ENCODE results near the gene ASTN1. TPM values are rescaled to one million over a fixed set of nuclear protein-coding genes. Genes with fewer than 3 reads are reported as not detected.

ASTN1 gene
- total and polyA plus RNA-seq, 9 of the 15 experiments (the other 6 are each of a cell fraction or from before 2014, with no cell fraction given), result 0.05 to 0.22 (median 0.18) TPM

DNA sequence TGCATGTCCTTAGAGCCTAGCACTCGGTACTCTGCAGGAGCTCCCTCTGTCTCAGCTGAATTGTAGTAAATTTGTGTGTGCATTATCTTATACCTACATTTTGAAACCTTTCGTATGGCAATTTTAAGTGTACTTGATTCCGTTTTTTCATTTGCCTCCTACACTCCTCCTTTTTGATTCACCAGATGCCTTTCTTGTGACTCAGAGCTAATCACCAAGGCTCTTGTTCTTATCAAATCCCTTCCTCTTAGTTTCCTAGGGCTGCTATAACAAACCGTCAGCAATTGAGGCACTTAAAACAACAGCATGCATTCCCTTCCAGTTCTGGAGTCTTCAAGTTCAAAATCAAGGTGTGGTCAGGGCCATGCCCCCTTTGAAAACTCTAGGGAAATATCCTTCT is 261.0 kb downstream of the ASTN1 start:
- ATAC-seq (no peak), FAIRE-seq (no peak), DNase-seq (ENCODE audit: extremely low read depth in 1 of 4, low spot score in 3 of 4) (no peak)
- Histone ChIP-seq H3K4me1 (replicated peaks in 1 of 2; ENCODE audit: control insufficient read depth in 2 of 2, insufficient read depth in 2 of 2, low read length in 2 of 2) (no peaks in the 10 kb centered on the region), H3K4me2 (ENCODE audit: insufficient read depth, low read length) (no peak overlapping the region), H3K4me3 (no peak overlapping the region), H4K20me1 (replicated peaks; ENCODE audit: control insufficient read depth, insufficient read depth, low read length) (0 out of 2 replicates have a peak, but pooled peaks cover 6% of the 10 kb centered on the region), H2AFZ (ENCODE audit: low read depth, low read length) (no peak overlapping the region), H3K9me1 (ENCODE audit: control insufficient read depth, insufficient read depth, low read length) (no peaks in the 10 kb centered on the region), H3K9ac (ENCODE audit: insufficient read depth in 1 of 2, low read depth in 2 of 2, low read length in 2 of 2) (no peak overlapping the region), H3K9me3 (replicated peaks; ENCODE audit: control insufficient read depth, insufficient read depth, low read depth, low read length) (no peaks in the 10 kb centered on the region), H3K27ac (ENCODE audit: extremely low read depth, low read depth, low read length) (no peak overlapping the region), H3K27me3 (ENCODE audit: control insufficient read depth in 2 of 2, insufficient read depth in 2 of 2, low read length in 2 of 2) (peaks cover 13 to 36% of the 10 kb centered on the region in 2 experiments; a peak in 4 of 5 replicates), H3K79me2 (ENCODE audit: control insufficient read depth, insufficient read depth, low read length) (no peaks in the 10 kb centered on the region), H3K36me3 (ENCODE audit: control insufficient read depth, insufficient read depth, low read length) (no peaks in the 10 kb centered on the region)
- intact Hi-C loops (cut with micrococcal nuclease), result no loop called here
- POLR2A ChIA-PET, result interaction anchor here (0.6 kb wide), 1 partner anchor 364 kb away, joined by 5 read pairs; no protein-coding TSS in a partner anchor
- BruUV-seq (replicated peaks), result no TSS peak
- 1% methylated on average over 4 of the region's 4 CpGs for WGBS (ENCODE audit: insufficient coverage, low coverage, missing lambda C conversion rate)
- CTCF ChIA-PET (ENCODE audit: low intra/inter-chr PET ratio), result no interaction called here
- in situ Hi-C loops (cut with MboI), result no loop called here
- TF ChIP-seq NONO (IDR thresholded peaks at IDR 0.05; ENCODE audit: low read depth in 2 of 2, low read length in 1 of 2), result no peak
- TF ChIP-seq NCOA4 (IDR thresholded peaks at IDR 0.05; ENCODE audit: partially characterized antibody), result no peak
- TF ChIP-seq ZNF217 (CRISPR knock-in tag; IDR thresholded peaks at IDR 0.05), result no peak
- TF ChIP-seq ZNF354B (CRISPR knock-in tag; IDR thresholded peaks at IDR 0.05), result no peak
- no peak for TF ChIP-seq ZBTB7A (IDR thresholded peaks at IDR 0.05; ENCODE audit: borderline replicate concordance, control insufficient read depth, low read depth, low read length)
- TF ChIP-seq ZNF124 (CRISPR knock-in tag; IDR thresholded peaks at IDR 0.05), result no peak
- TF ChIP-seq CHD2 (IDR thresholded peaks at IDR 0.05; ENCODE audit: low read depth, low read length), result no peak
- TF ChIP-seq BACH1 (tag; IDR thresholded peaks at IDR 0.05), result no peak
- TF ChIP-seq, protein P1, sequence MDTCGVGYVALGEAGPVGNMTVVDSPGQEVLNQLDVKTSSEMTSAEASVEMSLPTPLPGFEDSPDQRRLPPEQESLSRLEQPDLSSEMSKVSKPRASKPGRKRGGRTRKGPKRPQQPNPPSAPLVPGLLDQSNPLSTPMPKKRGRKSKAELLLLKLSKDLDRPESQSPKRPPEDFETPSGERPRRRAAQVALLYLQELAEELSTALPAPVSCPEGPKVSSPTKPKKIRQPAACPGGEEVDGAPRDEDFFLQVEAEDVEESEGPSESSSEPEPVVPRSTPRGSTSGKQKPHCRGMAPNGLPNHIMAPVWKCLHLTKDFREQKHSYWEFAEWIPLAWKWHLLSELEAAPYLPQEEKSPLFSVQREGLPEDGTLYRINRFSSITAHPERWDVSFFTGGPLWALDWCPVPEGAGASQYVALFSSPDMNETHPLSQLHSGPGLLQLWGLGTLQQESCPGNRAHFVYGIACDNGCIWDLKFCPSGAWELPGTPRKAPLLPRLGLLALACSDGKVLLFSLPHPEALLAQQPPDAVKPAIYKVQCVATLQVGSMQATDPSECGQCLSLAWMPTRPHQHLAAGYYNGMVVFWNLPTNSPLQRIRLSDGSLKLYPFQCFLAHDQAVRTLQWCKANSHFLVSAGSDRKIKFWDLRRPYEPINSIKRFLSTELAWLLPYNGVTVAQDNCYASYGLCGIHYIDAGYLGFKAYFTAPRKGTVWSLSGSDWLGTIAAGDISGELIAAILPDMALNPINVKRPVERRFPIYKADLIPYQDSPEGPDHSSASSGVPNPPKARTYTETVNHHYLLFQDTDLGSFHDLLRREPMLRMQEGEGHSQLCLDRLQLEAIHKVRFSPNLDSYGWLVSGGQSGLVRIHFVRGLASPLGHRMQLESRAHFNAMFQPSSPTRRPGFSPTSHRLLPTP (IDR thresholded peaks at IDR 0.05; ENCODE audit: borderline replicate concordance, extremely low read depth, insufficient read length), result no peak
- no peak for TF ChIP-seq FOXJ2 (tag; IDR thresholded peaks at IDR 0.05)
- no peak for TF ChIP-seq POLR3A (IDR thresholded peaks at IDR 0.05; ENCODE audit: borderline replicate concordance, extremely low read depth, insufficient read depth, insufficient read length)
- TF ChIP-seq, protein P2, sequence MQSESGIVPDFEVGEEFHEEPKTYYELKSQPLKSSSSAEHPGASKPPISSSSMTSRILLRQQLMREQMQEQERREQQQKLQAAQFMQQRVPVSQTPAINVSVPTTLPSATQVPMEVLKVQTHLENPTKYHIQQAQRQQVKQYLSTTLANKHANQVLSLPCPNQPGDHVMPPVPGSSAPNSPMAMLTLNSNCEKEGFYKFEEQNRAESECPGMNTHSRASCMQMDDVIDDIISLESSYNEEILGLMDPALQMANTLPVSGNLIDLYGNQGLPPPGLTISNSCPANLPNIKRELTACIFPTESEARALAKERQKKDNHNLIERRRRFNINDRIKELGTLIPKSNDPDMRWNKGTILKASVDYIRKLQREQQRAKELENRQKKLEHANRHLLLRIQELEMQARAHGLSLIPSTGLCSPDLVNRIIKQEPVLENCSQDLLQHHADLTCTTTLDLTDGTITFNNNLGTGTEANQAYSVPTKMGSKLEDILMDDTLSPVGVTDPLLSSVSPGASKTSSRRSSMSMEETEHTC (IDR thresholded peaks at IDR 0.05), result no peak
- no peak for TF ChIP-seq CREB1 (IDR thresholded peaks at IDR 0.05)
- no peak for TF ChIP-seq CREB1 (CRISPR knock-in tag; IDR thresholded peaks at IDR 0.05)
- TF ChIP-seq, protein P3, sequence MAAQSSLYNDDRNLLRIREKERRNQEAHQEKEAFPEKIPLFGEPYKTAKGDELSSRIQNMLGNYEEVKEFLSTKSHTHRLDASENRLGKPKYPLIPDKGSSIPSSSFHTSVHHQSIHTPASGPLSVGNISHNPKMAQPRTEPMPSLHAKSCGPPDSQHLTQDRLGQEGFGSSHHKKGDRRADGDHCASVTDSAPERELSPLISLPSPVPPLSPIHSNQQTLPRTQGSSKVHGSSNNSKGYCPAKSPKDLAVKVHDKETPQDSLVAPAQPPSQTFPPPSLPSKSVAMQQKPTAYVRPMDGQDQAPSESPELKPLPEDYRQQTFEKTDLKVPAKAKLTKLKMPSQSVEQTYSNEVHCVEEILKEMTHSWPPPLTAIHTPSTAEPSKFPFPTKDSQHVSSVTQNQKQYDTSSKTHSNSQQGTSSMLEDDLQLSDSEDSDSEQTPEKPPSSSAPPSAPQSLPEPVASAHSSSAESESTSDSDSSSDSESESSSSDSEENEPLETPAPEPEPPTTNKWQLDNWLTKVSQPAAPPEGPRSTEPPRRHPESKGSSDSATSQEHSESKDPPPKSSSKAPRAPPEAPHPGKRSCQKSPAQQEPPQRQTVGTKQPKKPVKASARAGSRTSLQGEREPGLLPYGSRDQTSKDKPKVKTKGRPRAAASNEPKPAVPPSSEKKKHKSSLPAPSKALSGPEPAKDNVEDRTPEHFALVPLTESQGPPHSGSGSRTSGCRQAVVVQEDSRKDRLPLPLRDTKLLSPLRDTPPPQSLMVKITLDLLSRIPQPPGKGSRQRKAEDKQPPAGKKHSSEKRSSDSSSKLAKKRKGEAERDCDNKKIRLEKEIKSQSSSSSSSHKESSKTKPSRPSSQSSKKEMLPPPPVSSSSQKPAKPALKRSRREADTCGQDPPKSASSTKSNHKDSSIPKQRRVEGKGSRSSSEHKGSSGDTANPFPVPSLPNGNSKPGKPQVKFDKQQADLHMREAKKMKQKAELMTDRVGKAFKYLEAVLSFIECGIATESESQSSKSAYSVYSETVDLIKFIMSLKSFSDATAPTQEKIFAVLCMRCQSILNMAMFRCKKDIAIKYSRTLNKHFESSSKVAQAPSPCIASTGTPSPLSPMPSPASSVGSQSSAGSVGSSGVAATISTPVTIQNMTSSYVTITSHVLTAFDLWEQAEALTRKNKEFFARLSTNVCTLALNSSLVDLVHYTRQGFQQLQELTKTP (IDR thresholded peaks at IDR 0.05; ENCODE audit: low read depth in 1 of 2, partially characterized antibody in 2 of 2), result no peak

All from K562 (cell line).